PFSK-1 (cell line): Measurements from ENCODE around the gene GPC3.

Source experiments
- FOXP2 ChIP-seq: optimal IDR thresholded peaks from 2 replicates; pipeline ENCODE3; 2011; ENCODE audit warnings: borderline replicate concordance, control low read depth, inconsistent platforms; ENCODE audit not compliant: insufficient read depth; ENCODE audit errors: extremely low read length, extremely low read depth
- POLR2AphosphoS5 ChIP-seq: IDR thresholded peaks from 2 replicates; pipeline ENCODE4 v1.6.1; 2012; ENCODE audit warnings: low read depth, mild to moderate bottlenecking, control low read depth, low read length, moderate library complexity
- REST ChIP-seq, 2 experiments: IDR thresholded peaks; 2 replicates each; pipeline versions ENCODE4 v1.6.1 to v1.8.0; 2011 to 2012; ENCODE audit warnings: low read depth in 2 of 2, low read length in 2 of 2, control low read depth in 1 of 2, inconsistent platforms in 1 of 2, mild to moderate bottlenecking in 1 of 2, moderate library complexity in 1 of 2; ENCODE audit not compliant: insufficient read depth in 1 of 2
- SIN3A ChIP-seq: IDR thresholded peaks from 2 replicates; pipeline ENCODE4 v1.6.1; 2012; ENCODE audit warnings: mild to moderate bottlenecking, low read length, moderate library complexity, borderline replicate concordance; ENCODE audit not compliant: insufficient read depth
- TAF1 ChIP-seq: IDR thresholded peaks from 2 replicates; pipeline ENCODE4 v1.6.1; 2012; ENCODE audit warnings: low read length, control low read depth, borderline replicate concordance; ENCODE audit not compliant: insufficient read depth

The GPC3 gene

GRCh38 chrX:133570549-133570948 lies 414.8 kb downstream of the GPC3 start:
- TF ChIP-seq FOXP2 (no peak), TAF1 (no peak), SIN3A (no peak), POLR2AphosphoS5 (no peak), REST (IDR thresholded peaks at IDR 0.05; ENCODE audit: insufficient read depth in 1 of 2, low read depth in 2 of 2, low read length in 2 of 2) (no peak)

DNA sequence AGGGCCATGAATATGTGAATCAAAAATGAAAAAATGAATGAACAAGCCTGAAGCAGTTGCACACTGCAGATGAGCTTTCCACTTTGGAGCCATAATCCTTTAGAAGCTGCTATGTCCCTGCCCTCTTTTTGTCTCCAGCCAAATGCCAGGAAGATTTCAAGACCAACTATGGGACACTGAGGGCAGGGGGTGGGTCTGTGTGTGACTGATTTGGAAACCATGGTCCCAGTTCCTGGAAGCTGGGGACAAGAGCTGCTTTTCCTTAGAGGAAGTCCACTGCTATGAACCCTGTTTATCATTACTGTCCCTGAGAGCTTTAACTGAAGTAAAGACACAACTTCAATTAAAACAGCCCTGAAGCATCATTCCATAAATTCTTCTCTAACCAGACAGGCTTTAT lies 416.2 kb downstream of the GPC3 start:
- TF ChIP-seq TAF1 (no peak), REST (IDR thresholded peaks at IDR 0.05; ENCODE audit: insufficient read depth in 1 of 2, low read depth in 2 of 2, low read length in 2 of 2) (no peak), FOXP2 (no peak), SIN3A (no peak), POLR2AphosphoS5 (no peak)

- TF ChIP-seq TAF1: no peak
- TF ChIP-seq REST (IDR thresholded peaks at IDR 0.05; ENCODE audit: insufficient read depth in 1 of 2, low read depth in 2 of 2, low read length in 2 of 2): no peak
- no peak for TF ChIP-seq SIN3A
- TF ChIP-seq POLR2AphosphoS5: no peak
These were observed 417.3 kb downstream of the GPC3 start for GRCh38 chrX:133568109-133568508.

GRCh38 chrX:133566876-133567275 lies 418.5 kb downstream of the GPC3 start:
- TF ChIP-seq TAF1 (no peak), POLR2AphosphoS5 (no peak), SIN3A (no peak), FOXP2 (no peak), REST (IDR thresholded peaks at IDR 0.05; ENCODE audit: insufficient read depth in 1 of 2, low read depth in 2 of 2, low read length in 2 of 2) (no peak)

DNA sequence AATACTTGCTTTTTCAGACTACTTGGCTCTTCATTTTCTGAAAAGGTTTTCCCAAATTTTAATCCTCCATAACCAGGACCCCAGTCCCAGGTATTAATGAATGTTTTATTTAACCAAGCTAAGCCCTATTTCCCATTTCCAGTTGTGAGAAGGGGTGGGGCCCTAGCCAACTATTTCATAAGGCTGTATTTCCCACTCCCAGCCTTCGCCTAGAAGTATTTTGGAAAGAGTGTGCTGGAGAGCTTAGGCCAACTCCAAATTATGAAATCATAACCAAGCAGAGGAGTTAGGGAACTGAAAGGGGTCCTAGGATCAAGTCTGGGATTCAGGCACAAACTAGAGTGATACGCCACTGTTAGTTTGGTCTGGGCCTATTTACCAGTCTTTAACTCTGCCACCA lies 421.7 kb downstream of the GPC3 start:
- TF ChIP-seq REST (IDR thresholded peaks at IDR 0.05; ENCODE audit: insufficient read depth in 1 of 2, low read depth in 2 of 2, low read length in 2 of 2) (no peak), FOXP2 (no peak), TAF1 (no peak), SIN3A (no peak), POLR2AphosphoS5 (no peak)
